Fibroblast of lung (primary cell): ENCODE results near the gene RAPGEF4. TPM values are rescaled to one million over a fixed set of nuclear protein-coding genes. Genes with fewer than 3 reads are reported as not detected.

ENCODE experiments used
- DNase-seq, 2 donors: peaks; one replicate each; pipeline versions ENCODE4 v3.0.0 to v3.0.0-alpha.2; 2010; ENCODE audit warnings: low read depth in 2 of 2
- H2AFZ ChIP-seq: 2 replicates; pipeline ENCODE4 v1.5.1; 2012; ENCODE audit warnings: low read length, control low read depth, inconsistent platforms
- H3K27ac ChIP-seq: 2 replicates; pipeline ENCODE4 v1.5.1; 2011; ENCODE audit warnings: low read length, control low read depth; ENCODE audit not compliant: insufficient read depth
- H3K27me3 ChIP-seq: 2 replicates; pipeline ENCODE4 v1.5.1; 2011; ENCODE audit warnings: mild to moderate bottlenecking, low read length; ENCODE audit not compliant: control insufficient read depth, insufficient read depth
- H3K36me3 ChIP-seq: 2 replicates; pipeline ENCODE4 v1.5.1; 2011; ENCODE audit warnings: low read length; ENCODE audit not compliant: control insufficient read depth, insufficient read depth
- H3K4me1 ChIP-seq: 2 replicates; pipeline ENCODE4 v1.5.1; 2011; ENCODE audit warnings: low read length; ENCODE audit not compliant: control insufficient read depth, insufficient read depth; ENCODE audit errors: extremely low read depth
- H3K4me2 ChIP-seq: 2 replicates; pipeline ENCODE4 v1.5.1; 2011; ENCODE audit warnings: low read length, control low read depth; ENCODE audit not compliant: insufficient read depth; ENCODE audit errors: extremely low read depth
- H3K4me3 ChIP-seq, 4 experiments: fragments of 200-600 bp in 1 of 4; sonication (generic) in 1 of 4; replicated peaks in 1 of 4; 2 replicates each; pipeline ENCODE4 v1.5.1; 2011 to 2016; ENCODE audit warnings: low read length in 4 of 4, low read depth in 3 of 4, mild to moderate bottlenecking in 3 of 4, control low read depth in 2 of 4, inconsistent platforms in 1 of 4, mixed read lengths in 1 of 4; ENCODE audit not compliant: insufficient read depth in 1 of 4; ENCODE audit errors: control extremely low read depth in 1 of 4
- H3K79me2 ChIP-seq: 2 replicates; pipeline ENCODE4 v1.5.1; 2012; ENCODE audit warnings: mild to moderate bottlenecking, low read length, inconsistent platforms; ENCODE audit not compliant: control insufficient read depth, insufficient read depth
- H3K9ac ChIP-seq: 2 replicates; pipeline ENCODE4 v1.5.1; 2011; ENCODE audit warnings: mild to moderate bottlenecking, low read length, control low read depth; ENCODE audit not compliant: insufficient read depth
- H3K9me3 ChIP-seq: 2 replicates; pipeline ENCODE4 v1.5.1; 2012; ENCODE audit warnings: low read depth, low read length; ENCODE audit not compliant: control insufficient read depth, insufficient read depth
- H4K20me1 ChIP-seq: 2 replicates; pipeline ENCODE4 v1.5.1; 2011; ENCODE audit warnings: low read length; ENCODE audit not compliant: control insufficient read depth, insufficient read depth; ENCODE audit errors: extremely low read depth
- CTCF ChIP-seq, 2 donors: IDR thresholded peaks in 1 of 2; conservative IDR thresholded peaks in 1 of 2; 1 replicate in 1 of 2; 2 replicates in 1 of 2; pipeline ENCODE4 v1.5.1; 2011 to 2012; ENCODE audit warnings: low read length in 2 of 2, control low read depth in 1 of 2, inconsistent platforms in 1 of 2, low read depth in 1 of 2, mild to moderate bottlenecking in 1 of 2
- EZH2 ChIP-seq: IDR thresholded peaks from 2 replicates; pipeline ENCODE4 v1.5.1; 2012; ENCODE audit warnings: low read length, control low read depth, mild to moderate bottlenecking; ENCODE audit errors: missing control alignments
- polyA plus RNA-seq, 2 donors: library from polyadenylated mRNA; depleted of rRNA in 1 of 2; stranded (reverse) in 1 of 2; unstranded in 1 of 2; fragments of >200 nt; gene quantifications; 2 replicates each; pipeline ENCODE4 v1.2.1, GENCODE V29; 2011 to 2012; ENCODE audit warnings: missing spikeins in 1 of 2
- total RNA-seq: library from RNA; depleted of rRNA; stranded (reverse); fragments of >200 nt; gene quantifications from 2 replicates; pipeline ENCODE4 v1.2.1, GENCODE V29; 2014

Gene RAPGEF4
- total and polyA plus RNA-seq, 2 donors (not counting 1 experiment from before 2014, with no cell fraction given) = 0.51 to 3.0 TPM

- Histone ChIP-seq H3K4me1 (no peaks in the 10 kb centered on the region), H3K36me3 (no peaks in the 10 kb centered on the region), H3K9me3 (no peaks in the 10 kb centered on the region), H3K27ac (no peak overlapping the region), H3K79me2 (no peaks in the 10 kb centered on the region), H2AFZ (no peak overlapping the region), H4K20me1 (no peaks in the 10 kb centered on the region), H3K27me3 (no peaks in the 10 kb centered on the region), H3K4me2 (no peak overlapping the region), H3K9ac (no peak overlapping the region), H3K4me3 (no peak overlapping the region)
- DNase-seq = no peak
- TF ChIP-seq CTCF (conservative IDR thresholded peaks at IDR 0.05 in 1 of 2, IDR thresholded peaks at IDR 0.05 in 1 of 2; ENCODE audit: low read depth in 1 of 2, low read length in 2 of 2) (no peak), EZH2 (no peak)
Observed at GRCh38 chr2:173056705-173057364, 321.2 kb downstream of the RAPGEF4 start.

GRCh38 chr2:173058097-173058496 is 322.5 kb downstream of the RAPGEF4 start:
- Histone ChIP-seq H3K4me2 (no peak overlapping the region), H3K36me3 (no peaks in the 10 kb centered on the region), H3K27me3 (no peaks in the 10 kb centered on the region), H3K79me2 (no peaks in the 10 kb centered on the region), H3K9ac (no peak overlapping the region), H3K4me3 (no peak overlapping the region), H2AFZ (no peak overlapping the region), H3K27ac (no peak overlapping the region), H3K9me3 (no peaks in the 10 kb centered on the region), H4K20me1 (no peaks in the 10 kb centered on the region), H3K4me1 (no peaks in the 10 kb centered on the region)
- peak; percentile 30 to 38 for DNase-seq
- TF ChIP-seq EZH2 (no peak), CTCF (conservative IDR thresholded peaks at IDR 0.05 in 1 of 2, IDR thresholded peaks at IDR 0.05 in 1 of 2; ENCODE audit: low read depth in 1 of 2, low read length in 2 of 2) (no peak)

GRCh38 chr2:173058673-173059072 is 323.0 kb downstream of the RAPGEF4 start:
- H3K4me3 ChIP-seq = no peak overlapping the region
- H3K27me3 ChIP-seq = no peaks in the 10 kb centered on the region
- TF ChIP-seq EZH2 (no peak), CTCF (conservative IDR thresholded peaks at IDR 0.05 in 1 of 2, IDR thresholded peaks at IDR 0.05 in 1 of 2; ENCODE audit: low read depth in 1 of 2, low read length in 2 of 2) (no peak)
- H3K4me1 ChIP-seq = no peaks in the 10 kb centered on the region
- no peak overlapping the region for H3K27ac ChIP-seq
- H3K79me2 ChIP-seq = no peaks in the 10 kb centered on the region
- no peaks in the 10 kb centered on the region for H4K20me1 ChIP-seq
- H3K9ac ChIP-seq = no peak overlapping the region
- no peaks in the 10 kb centered on the region for H3K9me3 ChIP-seq
- H3K4me2 ChIP-seq = no peak overlapping the region
- no peak overlapping the region for H2AFZ ChIP-seq
- no peak for DNase-seq
- no peaks in the 10 kb centered on the region for H3K36me3 ChIP-seq
